Stimulated activated CD4-positive, alpha-beta T cell treated with anti-CD3 and anti-CD28 coated beads, Interleukin-12 subunit alpha, Interleukin-12 subunit beta, amount 100 ng/mL, for 48 hours (primary cell): Measurements from ENCODE around the gene TBC1D22B.

Experiments
- DNase-seq, 3 donors: peaks; one replicate each; pipeline ENCODE4 v3.0.0-alpha.2; 2020; ENCODE audit warnings: low read depth in 2 of 3, low spot score in 1 of 3

Gene TBC1D22B

DNA sequence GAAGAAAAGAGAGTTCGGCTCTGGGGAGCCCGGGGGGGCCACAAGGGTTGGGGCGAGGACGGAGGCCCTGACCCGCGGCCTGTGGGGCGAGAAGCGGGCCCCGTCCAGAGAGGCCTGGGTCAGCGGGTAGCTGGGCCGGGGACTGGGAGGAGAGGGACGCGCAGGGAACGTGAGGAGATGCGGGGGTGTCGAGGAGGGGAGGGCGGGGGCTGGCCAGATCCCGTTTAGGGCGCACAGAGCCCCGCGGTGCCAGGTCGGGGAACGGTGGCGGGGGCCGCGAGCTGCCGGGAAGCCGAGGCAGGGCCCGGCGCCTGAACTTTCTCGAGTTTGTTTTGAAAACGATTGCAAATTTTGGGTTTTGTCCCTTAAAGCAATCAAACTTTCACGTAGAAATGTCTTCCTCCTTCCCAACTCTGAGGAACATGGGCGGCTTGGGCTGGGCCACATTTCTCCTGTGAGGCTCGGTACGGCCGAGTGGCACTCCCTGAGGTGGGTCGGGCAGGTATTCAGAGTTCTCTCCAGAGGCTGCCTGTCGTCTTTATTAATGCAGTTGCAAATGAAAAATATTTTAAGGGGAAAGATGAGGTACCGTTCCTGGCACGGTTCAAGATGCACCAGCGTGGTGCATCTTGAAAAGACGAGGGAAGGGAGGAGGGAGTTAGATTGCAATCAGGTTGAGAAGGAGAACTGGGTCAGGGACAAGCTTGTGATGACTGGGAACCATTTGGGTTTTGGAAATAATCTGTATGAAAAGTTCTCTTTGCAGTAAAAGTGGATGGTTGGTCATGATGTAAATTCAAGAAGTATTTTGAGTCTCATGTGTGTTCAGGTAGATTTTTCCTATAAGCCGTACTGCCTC lies 97.2 kb downstream of the TBC1D22B start:
- peak in 1 of 3 donors; percentile 17 for DNase-seq

DNA sequence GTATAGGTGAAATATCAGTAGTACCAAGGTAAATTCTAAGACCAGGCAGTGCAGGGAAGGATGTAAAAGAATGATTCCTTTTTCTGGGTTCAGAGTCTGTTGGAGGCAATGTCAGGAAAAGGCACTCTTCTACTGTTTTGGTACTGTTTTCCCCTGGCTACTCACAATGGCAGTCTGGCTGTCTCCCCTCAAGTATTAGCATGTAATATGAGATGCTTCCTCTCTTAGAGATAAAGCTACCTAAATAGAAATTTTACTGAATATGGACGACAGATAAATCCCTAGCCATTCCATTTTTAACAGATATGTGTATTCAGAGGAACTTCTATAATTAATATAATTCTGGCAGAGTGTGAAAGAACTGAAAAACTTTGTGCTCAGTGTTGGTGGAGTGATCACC lies 99.7 kb downstream of the TBC1D22B start:
- DNase-seq: no peak

DNA sequence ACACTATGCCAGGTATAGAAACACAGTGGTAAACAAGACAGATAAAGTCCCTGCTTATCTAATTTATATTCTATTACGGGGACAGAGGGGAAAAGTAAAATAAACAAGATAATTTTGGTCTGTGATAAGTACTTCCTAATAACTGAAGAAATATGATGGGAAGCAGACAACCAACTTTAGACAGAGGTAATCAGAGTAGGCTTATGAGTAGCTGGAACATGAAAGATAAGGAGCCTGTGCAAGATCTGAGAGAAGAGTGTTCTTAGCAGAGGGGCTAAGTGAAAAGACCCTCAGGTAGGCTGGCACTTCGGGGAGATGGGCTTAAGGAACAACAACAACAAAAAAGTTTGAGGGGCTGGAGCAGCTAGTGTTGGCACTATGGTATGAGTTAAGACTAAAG lies 100.3 kb downstream of the TBC1D22B start:
- DNase-seq: no peak

DNA sequence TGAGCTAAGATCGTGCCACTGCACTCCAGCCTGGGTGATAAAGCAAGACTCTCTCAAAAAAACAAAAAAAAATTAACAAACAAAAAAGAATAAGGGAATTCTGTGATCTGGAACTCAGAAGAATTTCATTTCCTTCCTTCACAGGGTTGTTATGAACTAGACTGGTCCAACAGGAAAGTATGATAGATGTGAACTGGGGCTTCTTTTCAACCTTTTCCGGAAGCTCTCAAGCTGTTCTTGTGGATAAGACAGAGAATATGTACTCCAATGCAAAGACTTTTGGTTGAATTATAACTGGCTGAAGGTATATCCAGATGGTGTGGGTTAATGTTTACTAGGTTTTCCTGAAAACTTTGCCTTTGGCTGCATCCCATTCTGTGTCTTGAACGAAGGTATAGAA lies 101.5 kb downstream of the TBC1D22B start:
- no peak for DNase-seq

DNA sequence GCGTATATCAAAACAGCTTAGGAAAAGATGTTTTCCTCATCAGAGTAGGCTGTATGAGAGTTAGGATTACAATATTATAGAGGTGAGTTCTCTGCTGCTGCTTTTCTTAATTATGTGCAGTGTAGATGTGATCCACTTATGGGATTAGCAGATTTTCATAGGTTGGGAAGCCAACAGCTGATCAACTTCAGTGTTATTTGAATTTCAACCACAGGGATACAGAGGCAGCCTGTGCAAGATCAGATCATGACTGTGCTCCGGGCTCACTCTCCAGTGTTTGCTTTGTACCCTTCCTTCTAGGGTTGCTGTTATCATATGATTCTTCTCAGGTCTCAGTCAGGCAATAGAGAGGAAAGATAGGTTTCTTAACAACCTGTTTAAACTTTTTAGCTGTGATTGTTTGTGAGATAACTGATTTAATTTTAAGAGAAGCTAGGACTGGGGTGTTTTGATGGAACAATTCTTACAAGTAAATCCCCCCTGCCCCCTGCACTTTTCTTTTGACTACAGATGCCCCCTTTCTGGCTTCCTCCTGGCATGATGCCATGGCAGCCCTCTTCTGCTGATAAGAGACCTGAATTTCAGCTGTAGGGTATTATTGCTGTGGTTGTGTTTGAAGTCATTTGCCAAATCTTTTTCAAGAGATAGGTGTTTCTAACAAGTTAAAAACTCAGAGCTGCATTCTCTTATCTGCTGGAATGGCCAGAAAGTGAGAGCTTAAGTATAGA lies 104.7 kb downstream of the TBC1D22B start:
- no peak for DNase-seq

DNA sequence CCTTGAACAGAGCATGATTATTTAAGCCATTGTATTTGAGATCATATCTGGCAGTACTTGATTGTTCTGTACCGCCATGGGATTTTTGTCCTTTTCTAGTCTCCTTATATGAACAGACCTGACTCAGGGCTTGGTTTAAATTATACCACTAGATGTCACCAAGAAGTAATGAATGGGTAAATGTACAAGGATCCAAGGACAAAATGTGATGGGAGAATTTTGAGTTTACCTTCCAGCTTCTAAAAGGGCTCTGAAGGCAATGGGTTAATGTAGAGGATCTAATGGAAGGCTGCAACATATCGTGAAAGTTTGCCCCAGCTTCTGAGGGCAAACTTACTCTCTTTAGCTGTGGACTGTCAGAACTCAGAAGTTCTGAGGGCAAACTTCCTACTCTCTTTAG lies 108.2 kb downstream of the TBC1D22B start:
- DNase-seq: no peak

DNA sequence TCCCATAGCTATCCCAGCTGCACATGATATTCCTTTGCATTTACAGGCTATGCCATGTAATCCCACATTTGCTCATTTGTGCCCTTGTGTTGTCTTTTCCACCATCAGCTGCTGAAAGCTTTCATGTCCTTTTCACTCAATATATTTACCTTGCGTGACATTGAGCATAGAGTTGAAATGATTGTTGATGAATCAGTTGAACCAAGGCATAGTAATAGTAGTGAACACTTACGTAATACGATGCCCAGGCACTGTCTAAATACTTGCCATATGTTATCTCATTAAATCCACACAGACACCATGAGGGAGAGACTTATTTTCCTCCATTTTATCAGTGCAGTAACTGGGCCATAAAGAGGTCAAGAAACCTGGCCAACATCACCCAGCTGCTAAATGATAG lies 109.3 kb downstream of the TBC1D22B start:
- no peak for DNase-seq

DNA sequence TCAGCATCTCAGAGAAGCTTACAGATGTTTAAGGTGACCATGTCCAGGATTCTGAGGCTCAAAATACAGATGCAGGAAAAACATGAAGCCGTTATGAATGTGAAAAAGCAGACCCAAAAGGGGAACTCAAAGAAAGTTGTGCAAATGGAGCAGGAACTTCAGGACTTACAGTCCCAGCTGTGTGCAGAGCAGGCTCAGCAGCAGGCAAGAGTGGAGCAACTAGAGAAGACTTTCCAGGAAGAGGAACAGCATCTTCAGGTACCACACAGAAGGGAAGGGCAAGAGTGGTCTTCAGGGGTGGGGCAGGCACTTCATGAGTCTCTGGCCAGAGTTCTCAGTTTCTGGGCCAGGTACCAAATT lies 111.4 kb downstream of the TBC1D22B start:
- DNase-seq: no peak

DNA sequence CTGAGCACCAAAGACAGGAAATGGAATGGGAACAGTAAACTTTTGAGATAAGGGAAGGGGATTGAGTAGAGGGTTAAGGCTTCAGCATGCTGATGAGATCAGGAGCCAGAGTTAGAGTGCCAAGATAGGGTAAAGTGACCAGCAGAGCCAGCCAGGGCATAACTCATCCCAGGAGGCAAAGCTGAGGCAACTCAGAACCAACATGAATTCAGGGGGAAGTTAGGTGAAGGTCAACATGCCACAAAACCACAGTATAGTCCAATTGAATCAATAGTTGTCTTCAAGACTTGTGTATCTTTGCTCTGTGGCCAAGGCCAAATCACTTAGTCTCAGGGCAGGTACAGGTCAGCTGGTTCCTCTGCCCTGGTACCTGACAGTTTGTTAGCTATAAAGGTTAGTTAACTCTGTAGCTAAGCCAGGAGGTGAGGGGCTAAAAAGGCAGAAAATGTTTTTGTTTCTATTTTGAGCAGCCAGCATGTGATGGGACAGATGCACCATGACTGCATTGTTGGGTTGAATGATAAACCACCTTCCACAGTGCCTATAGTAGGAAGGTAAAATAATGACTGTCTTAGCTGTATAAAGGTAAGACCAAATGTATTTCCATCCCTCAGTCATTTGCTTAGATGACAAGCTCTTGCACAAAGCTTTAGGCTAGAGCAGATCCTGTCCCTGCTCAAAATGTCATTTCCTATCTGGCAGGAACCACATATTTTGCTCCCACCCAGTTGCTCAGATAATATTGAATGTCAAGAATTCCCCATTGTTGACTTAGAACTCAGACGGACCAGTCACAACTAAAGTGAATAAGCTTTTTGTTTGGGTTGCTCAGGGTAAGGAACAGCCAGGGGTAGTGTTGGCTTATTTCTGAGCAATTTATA lies 112.0 kb downstream of the TBC1D22B start:
- no peak for DNase-seq

DNA sequence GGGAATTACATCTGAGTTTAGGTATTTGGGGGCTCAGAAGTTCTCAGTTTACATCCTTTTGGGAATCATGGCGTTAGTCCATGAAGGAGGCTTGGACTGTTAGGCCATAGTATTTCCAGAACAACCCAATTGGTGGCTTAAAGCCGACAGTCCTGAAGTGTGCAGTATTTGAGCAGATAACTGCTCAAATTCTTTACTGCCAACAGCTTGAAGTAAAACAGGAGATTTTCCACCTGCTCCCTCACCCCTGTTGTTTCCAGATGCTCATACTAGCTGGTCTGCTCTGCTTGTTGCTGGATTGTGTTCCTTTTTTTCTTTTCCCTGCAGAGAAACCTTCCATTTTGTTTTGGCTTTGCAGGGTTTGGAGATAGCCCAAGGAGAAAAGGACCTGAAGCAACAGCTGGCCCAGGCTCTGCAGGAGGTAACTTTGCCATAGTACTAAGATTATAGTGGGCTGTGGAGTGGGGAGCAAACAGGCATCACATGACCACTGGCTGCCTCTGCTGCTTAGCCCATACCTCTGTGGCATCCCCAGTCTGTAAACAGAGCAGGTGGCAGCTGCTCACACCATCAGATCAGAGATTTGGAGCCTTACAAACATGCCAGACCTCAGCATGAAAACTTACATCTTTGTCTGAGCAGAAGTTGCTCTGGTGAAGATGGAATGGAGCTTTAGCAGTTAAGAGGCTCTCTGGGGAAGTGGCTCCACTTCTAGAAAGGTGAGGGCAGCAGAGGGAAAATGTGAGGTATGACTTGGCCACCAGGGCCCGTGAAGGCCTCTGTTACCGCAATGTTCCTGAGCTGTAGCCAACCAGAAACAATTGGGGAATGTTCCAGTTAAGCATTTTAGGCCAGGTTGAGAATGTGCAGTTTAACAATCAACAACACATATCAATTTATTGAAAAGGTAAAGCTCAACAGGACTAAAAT lies 113.8 kb downstream of the TBC1D22B start:
- DNase-seq: no peak

DNA sequence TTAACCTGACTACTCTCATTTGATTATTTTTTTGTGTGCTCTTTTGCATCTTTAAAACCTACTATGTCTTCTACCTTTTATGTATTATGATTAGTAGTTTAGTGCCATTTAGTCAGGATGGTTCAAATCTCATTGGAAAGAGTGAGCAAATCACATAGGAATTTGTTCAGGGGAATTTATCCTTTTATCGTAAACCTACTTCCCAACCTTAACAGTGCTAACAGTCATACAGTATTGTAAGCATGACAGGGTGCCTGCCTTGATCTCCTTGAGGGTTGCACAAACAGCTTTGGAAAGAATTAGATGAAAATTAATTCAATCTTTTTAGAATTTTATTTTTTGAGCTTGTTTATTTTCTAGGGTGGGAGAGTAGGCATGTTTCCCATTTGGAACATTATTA lies 114.5 kb downstream of the TBC1D22B start:
- no peak for DNase-seq

DNA sequence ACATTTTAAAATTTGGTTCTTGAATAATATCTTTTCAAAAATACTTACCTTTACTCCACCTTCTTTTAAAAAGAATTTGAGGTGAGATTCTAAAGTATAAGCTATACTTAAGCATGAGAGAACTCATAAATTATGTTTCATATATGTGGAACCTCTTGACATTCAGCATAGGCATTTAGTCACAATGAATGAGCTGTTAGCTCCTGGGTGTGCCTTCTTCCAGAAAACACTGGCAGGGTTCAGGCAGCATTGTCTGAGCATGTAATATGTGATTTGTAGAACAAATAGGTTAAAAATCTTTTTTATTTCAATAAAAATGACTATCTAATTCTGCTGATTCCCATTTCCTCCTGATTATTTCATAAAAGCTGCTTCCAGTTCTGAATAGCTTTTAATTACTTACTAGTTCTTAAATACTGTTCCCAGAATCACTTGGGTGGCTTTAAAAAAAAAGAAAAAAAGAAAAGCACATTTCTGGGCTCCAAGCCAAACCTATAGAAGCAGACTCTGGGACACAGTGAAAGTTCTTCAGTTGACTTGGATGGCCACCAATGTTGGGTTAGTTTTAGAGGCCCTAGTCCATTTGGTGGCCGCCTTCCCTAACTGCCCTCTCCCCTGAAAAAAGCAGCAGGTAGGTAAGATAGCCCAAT lies 116.4 kb downstream of the TBC1D22B start:
- no peak for DNase-seq

DNA sequence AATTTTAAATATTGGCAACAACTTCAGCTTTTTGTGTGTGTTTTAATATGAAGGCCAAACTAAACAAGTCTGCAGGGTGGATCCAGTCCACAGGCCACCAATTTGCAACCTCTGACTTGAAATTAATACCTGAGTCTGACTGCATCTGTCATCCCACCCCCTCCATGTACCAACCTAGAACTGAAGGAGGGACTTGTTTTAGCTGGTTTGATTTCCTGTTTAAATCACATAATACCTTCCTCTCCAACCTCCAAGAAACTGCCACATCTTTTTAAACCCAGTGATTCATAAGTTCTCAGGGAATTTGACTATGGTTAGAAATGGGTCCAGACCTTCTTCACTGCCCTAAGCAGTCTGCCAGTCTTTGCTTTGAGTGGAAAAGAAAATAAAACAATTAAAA lies 117.8 kb downstream of the TBC1D22B start:
- no peak for DNase-seq

DNA sequence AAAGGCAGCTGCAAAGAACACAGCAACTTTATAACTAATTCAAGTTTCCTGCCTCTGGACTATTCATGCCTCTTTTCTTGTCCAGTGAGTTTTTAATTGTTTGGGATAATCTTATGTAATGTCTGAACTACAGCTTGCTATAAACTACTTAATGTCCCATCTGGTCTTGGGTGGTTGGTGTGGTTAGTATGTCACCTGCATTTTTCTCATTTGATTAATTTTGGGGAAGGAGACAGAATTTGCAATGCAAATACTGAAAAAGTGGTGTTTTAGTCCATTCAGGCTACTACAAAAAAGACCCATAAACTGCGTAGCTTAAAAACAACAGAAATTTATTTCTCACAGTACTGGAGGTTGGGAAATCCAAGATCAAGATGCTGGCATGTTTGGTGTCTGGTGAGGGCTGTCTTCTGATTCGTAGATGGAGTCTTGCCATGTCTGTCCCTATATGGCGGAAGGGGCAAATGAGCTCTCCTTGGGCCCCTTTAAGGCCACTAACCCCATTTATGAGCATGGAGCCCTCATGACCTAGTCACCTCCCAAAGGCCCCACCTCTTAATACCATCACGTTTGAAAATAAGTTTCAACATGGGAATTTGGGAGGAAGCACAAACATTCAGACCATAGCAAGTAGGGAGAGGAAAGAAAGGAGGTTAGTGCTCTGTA lies 118.6 kb downstream of the TBC1D22B start:
- no peak for DNase-seq

DNA sequence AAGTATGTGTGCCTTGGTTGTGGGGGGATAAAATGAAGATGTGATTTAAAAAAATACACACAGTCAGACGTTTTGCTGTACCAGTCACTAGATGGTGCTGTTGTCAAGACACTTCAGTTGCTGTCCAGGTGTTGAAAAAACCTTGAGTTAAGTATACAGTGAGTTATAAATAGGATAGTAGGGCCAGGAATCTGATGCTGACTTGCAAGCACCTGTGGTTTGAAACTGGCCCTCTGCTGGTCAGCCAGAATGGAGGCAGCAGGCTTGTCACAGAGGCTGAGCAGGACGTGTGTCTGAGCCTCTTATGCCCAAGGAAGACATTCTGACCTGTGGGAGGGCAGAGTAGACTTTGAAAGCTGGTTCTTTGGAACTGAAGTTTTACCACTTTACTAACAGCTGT lies 124.0 kb downstream of the TBC1D22B start:
- DNase-seq: peak in 1 of 3 donors; percentile 5
